HG03469 (cell line): Measurements from ENCODE around the gene PCDHA8.
"Not testable (repeated sequence)": the region's sequence is repeated elsewhere in the genome, so short reads cannot be mapped to it uniquely, and the experiment has no call there.

Source experiments
- ATAC-seq: cut with Tn5 transposase; IDR thresholded peaks from one replicate; pipeline ENCODE4 v1.9.1; 2021; ENCODE audit warnings: mild to moderate bottlenecking, moderate library complexity, moderate number of reproducible peaks; ENCODE audit not compliant: unreplicated experiment

Gene PCDHA8

DNA sequence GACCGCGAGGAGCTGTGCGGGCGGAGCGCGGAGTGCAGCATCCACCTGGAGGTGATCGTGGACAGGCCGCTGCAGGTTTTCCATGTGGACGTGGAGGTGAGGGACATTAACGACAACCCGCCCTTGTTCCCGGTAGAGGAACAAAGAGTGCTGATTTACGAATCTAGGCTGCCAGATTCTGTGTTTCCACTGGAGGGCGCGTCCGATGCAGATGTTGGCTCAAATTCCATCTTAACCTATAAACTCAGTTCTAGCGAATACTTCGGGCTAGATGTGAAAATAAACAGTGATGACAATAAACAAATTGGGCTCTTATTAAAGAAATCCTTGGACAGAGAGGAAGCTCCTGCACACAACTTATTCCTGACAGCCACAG is 12.6 kb upstream of the PCDHA8 start:
- ATAC-seq = no peak

DNA sequence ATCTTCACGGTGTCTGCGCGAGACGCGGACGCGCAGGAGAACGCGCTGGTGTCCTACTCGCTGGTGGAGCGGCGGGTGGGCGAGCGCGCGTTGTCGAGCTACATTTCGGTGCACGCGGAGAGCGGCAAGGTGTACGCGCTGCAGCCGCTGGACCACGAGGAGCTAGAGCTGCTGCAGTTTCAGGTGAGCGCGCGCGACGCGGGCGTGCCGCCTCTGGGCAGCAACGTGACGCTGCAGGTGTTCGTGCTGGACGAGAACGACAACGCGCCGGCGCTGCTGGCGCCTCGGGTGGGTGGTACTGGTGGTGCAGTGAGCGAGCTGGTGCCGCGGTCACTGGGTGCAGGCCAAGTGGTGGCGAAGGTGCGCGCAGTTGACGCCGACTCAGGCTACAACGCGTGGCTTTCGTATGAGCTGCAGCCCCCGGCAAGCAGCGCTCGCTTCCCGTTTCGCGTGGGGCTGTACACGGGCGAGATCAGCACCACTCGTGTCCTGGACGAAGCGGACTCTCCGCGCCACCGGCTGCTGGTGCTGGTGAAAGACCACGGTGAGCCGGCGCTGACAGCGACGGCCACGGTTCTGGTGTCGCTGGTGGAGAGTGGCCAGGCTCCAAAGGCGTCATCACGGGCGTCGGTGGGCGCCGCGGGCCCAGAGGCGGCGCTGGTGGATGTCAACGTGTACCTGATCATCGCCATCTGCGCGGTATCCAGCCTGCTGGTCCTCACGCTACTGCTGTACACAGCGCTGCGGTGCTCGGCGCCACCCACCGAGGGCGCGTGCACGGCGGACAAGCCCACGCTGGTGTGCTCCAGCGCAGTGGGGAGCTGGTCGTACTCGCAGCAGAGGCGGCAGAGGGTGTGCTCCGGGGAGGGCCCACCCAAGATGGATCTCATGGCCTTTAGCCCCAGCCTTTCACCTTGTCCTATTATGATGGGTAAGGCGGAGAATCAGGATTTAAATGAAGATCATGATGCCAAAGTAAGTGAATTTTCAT is 11.2 kb upstream of the PCDHA8 start:
- not testable (repeated sequence) for ATAC-seq

DNA sequence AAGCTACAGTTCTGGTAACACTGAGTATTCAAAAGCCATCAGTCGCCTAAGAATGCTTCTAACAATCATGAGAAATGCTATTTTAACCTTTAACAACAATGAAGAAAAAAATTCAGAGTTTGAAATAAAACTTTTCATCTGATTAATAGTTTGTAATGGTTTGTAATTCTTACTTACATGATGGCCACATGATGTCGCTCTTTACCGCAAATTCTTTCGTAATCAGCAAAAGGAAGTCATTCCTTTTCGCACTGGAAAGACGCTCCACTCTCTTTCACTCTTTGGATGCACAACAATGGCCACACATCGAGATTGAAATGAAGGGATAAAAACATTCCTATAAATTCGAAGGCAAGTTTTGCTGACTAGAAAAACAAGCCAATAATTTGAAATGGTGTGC is 7.0 kb upstream of the PCDHA8 start, which contains the start of gene PCDHA7:
PCDHA7 (plus strand) TSS at position 277 of the 400 bp plus-strand sequence; CDS start at position 392, 115 bp downstream.
- ATAC-seq = no peak

DNA sequence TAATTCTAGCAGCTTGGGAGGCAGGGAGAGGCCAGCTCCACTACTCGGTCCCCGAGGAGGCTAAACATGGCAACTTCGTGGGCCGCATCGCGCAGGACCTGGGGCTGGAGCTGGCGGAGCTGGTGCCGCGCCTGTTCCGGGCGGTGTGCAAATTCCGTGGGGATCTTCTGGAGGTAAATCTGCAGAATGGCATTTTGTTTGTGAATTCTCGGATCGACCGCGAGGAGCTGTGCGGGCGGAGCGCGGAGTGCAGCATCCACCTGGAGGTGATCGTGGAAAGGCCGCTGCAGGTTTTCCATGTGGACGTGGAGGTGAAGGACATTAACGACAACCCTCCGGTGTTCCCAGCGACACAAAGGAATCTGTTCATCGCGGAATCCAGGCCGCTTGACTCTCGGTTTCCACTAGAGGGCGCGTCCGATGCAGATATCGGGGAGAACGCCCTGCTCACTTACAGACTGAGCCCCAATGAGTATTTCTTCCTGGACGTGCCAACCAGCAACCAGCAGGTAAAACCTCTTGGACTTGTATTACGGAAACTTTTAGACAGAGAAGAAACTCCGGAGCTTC is 6.5 kb upstream of the PCDHA8 start:
- ATAC-seq = not testable (repeated sequence)

DNA sequence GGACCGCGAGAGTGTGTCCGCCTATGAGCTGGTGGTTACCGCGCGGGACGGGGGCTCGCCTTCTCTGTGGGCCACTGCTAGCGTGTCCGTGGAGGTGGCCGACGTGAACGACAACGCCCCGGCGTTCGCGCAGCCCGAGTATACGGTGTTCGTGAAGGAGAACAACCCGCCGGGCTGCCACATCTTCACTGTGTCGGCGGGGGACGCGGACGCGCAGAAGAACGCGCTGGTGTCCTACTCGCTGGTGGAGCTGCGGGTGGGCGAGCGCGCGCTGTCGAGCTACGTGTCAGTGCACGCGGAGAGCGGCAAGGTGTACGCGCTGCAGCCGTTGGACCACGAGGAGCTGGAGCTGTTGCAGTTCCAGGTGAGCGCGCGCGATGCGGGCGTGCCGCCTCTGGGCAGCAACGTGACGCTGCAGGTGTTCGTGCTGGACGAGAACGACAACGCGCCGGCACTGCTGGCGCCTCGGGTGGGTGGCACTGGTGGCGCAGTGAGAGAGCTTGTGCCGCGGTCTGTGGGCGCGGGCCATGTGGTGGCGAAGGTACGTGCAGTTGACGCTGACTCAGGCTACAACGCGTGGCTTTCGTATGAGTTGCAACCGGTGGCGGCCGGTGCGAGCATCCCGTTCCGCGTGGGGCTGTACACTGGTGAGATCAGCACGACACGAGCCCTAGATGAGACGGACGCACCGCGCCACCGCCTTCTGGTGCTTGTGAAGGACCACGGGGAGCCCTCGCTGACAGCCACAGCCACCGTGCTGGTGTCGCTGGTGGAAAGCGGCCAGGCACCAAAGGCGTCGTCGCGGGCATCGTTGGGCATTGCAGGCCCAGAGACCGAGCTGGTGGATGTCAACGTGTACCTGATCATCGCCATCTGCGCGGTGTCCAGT is 5.1 kb upstream of the PCDHA8 start:
- ATAC-seq = no peak

DNA sequence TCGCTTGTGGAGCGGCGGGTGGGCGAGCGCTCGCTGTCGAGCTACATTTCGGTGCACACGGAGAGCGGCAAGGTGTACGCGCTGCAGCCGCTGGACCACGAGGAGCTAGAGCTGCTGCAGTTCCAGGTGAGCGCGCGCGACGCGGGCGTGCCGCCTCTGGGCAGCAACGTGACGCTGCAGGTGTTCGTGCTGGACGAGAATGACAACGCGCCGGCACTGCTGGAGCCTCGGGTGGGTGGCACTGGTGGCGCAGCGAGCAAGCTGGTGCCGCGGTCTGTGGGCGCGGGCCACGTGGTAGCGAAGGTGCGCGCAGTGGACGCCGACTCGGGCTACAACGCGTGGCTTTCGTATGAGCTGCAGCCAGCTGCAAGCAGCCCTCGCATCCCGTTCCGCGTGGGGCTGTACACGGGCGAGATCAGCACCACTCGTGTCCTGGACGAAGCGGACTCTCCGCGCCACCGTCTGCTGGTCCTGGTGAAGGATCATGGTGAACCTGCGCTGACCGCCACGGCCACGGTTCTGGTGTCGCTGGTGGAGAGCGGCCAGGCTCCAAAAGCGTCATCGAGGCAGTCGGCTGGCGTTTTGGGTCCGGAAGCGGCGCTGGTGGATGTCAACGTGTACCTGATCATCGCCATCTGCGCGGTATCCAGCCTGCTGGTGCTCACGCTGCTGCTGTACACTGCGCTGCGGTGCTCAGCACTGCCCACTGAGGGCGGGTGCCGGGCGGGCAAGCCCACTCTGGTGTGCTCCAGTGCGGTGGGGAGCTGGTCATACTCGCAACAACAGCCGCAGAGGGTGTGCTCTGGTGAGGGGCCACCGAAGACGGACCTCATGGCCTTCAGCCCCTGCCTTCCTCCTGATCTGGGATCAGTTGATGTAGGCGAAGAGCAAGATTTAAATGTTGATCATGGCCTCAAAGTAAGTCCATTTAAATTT is 2.1 kb downstream of the PCDHA8 start:
- no peak for ATAC-seq

DNA sequence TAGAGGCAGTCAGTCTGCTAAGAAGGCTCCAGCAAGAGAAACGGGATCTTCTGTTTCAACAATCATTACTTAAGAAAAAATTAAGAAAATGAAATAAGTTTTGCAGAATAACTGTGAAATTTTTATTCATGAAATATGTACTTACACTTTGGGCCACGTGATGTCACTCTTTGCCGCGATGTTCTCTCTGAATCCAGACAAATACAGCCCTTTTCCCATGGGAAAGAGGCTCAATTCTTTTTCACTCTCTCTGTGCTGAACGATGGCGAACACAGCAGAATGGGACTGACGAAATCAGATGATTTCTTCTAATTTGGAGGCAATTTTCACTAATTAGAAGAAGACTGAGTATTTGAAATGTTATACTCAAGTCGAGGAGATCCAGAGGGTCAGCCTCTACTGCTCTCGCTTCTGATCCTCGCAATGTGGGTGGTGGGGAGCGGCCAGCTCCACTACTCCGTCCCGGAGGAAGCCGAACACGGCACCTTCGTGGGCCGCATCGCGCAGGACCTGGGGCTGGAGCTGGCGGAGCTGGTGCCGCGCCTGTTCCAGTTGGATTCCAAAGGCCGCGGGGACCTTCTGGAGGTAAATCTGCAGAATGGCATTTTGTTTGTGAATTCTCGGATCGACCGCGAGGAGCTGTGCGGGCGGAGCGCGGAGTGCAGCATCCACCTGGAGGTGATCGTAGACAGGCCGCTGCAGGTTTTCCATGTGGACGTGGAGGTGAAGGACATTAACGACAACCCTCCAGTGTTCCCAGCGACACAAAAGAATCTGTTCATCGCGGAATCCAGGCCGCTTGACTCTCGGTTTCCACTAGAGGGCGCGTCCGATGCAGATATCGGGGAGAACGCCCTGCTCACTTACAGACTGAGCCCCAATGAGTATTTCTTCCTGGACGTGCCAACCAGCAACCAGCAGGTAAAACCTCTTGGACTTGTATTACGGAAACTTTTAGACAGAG is 7.4 kb downstream of the PCDHA8 start, which contains the start of gene PCDHA9:
PCDHA9 (plus strand) TSS at position 244 of the 964 bp plus-strand sequence; CDS start at position 358, 114 bp downstream.
- ATAC-seq = not testable (repeated sequence)

DNA sequence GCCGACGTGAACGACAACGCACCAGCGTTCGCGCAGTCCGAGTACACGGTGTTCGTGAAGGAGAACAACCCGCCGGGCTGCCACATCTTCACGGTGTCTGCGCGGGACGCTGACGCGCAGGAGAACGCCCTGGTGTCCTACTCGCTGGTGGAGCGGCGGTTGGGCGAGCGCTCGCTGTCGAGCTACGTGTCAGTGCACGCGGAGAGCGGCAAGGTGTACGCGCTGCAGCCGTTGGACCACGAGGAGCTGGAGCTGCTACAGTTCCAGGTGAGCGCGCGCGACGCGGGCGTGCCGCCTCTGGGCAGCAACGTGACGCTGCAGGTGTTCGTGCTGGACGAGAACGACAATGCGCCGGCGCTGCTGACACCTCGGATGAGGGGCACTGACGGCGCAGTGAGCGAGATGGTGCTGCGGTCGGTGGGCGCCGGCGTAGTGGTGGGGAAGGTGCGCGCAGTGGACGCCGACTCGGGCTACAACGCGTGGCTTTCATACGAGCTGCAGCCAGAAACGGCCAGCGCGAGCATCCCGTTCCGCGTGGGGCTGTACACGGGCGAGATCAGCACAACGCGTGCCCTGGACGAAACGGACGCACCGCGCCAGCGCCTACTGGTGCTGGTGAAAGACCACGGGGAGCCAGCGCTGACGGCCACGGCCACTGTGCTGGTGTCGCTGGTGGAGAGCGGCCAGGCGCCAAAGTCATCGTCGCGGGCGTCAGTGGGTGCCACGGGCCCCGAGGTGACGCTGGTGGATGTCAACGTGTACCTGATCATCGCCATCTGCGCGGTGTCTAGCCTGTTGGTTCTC is 9.0 kb downstream of the PCDHA8 start:
- not testable (repeated sequence) for ATAC-seq

DNA sequence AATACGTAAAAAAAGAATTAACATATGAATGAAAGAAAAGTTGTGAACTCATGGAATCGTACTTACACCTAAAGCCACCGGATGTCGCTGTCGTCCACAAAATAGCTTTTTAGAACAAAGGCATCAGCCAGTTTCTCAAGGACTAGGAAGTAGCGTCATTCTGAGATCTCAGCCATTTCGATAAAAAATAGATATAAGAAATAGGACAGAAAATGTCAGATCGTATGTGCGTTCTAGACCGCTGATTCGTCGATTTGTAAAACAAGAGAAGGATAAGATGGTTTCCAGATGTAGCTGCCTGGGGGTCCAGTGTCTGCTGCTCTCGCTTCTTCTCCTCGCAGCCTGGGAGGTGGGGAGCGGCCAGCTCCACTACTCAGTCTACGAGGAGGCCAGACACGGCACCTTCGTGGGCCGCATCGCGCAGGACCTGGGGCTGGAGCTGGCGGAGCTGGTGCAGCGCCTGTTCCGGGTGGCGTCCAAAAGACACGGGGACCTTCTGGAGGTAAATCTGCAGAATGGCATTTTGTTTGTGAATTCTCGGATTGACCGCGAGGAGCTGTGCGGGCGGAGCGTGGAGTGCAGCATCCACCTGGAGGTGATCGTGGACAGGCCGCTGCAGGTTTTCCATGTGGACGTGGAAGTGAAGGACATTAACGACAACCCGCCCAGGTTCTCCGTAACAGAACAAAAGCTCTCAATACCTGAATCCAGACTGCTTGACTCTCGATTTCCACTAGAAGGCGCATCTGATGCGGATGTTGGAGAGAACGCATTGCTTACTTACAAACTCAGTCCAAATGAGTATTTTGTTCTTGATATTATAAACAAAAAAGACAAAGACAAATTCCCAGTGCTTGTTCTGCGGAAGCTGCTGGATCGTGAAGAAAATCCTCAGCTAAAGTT is 15.0 kb downstream of the PCDHA8 start, which contains the start of gene PCDHA10:
PCDHA10 (plus strand) TSS at position 126 of the 903 bp plus-strand sequence; CDS start at position 278, 152 bp downstream.
- no peak for ATAC-seq

DNA sequence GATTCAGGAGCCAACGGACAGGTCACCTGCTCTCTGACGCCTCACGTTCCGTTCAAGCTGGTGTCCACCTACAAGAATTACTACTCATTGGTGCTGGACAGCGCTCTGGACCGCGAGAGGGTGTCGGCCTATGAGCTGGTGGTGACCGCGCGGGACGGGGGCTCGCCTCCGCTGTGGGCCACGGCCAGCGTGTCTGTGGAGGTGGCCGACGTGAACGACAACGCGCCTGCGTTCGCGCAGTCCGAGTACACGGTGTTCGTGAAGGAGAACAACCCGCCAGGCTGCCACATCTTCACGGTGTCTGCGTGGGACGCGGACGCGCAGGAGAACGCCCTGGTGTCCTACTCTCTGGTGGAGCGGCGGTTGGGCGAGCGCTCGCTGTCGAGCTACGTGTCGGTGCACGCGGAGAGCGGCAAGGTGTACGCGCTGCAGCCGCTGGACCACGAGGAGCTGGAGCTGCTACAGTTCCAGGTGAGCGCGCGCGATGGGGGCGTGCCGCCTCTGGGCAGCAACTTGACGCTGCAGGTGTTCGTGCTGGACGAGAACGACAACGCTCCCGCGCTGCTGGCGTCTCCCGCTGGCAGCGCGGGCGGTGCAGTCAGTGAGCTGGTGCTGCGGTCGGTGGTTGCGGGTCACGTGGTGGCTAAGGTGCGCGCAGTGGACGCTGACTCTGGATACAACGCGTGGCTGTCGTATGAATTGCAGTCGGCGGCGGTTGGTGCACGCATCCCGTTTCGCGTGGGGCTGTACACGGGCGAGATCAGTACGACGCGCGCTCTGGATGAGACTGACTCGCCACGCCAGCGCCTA is 16.4 kb downstream of the PCDHA8 start:
- no peak for ATAC-seq

DNA sequence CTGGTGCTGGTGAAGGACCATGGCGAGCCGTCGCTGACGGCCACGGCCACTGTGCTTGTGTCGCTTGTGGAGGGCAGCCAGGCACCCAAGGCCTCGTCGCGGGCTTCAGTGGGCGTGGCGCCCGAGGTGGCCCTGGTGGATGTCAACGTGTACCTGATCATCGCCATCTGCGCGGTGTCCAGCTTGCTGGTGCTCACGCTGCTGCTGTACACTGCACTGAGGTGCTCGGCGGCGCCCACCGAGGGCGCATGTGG is 16.9 kb downstream of the PCDHA8 start:
- no peak for ATAC-seq

DNA sequence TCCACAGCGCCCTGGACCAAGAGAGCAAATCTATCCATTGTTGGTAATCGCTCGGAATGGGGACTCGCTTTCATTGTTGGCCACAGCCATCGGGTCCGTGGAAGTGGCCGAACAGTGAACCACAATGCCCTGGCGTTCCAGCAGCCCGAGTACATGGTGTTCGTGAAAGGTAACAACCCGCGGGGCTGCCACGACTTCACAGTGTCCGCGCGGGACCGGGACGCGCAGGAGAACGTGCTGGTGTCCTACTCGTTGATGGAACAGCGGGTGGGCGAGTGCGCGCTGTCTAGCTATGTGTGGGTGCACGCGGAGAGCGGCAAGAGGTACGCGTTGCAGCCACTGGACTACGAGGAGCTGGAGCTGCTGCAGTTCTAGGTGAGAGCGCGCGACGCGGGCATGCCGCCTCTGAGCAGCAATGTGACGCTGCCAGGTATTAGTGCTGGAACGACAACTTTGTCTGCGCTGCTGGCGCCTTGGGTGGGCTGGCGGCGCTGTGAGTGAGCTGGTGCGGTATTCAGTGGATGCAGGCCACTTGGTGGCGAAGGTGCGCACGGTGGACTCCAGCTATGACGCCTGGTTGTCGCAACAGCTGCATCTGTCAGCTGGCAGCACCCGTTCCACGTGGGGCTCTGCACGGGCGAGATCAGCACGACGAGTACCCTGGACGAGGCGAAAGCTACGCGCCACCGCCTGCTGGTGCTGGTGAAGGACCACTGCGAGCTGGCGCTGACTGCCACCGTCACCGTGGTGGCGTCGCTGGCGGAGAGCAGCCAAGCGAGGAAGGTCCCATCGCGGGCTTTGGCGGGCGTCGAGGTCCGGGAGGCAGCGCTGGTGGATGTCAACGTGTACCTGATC is 21.7 kb downstream of the PCDHA8 start:
- no peak for ATAC-seq

DNA sequence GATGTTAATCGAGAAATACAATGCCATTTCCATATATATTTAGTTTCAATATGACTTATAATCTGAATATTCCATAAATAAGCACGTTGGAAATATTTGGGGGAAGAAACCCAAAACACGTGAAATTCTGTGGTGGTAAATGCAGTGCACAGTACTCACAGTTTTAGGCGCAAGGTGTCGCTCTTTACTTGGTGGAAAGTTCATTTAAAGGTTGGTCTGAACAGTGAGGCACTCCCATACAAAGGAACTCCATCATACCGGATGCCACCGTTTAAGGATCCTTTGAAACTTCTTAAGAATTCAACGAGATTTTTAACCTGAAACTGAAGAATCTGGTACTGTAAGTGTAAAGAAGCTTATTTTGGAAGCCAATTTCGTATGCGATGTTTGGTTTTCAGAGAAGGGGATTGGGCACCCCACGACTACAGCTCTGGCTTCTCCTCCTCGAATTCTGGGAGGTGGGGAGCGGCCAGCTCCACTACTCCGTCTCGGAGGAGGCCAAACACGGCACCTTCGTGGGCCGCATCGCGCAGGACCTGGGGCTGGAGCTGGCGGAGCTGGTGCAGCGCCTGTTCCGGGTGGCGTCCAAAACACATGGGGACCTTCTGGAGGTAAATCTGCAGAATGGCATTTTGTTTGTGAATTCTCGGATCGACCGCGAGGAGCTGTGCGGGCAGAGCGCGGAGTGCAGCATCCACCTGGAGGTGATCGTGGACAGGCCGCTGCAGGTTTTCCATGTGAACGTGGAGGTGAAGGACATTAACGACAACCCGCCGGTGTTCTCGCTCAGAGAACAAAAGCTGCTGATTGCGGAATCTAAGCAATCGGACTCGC is 28.0 kb downstream of the PCDHA8 start, which contains the start of gene PCDHA11:
PCDHA11 (plus strand) TSS at position 237 of the 834 bp plus-strand sequence; CDS start at position 384, 147 bp downstream.
- ATAC-seq = no peak

DNA sequence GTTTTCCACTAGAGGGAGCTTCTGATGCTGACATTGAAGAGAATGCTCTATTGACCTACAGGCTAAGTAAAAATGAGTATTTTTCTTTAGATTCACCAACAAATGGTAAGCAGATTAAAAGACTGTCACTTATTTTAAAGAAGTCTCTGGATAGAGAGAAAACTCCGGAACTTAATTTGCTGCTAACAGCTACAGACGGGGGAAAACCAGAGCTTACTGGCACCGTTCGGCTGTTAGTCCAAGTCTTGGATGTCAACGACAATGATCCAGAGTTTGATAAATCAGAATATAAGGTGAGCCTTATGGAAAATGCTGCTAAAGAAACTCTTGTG is 28.5 kb downstream of the PCDHA8 start:
- no peak for ATAC-seq
